Measurements from ENCODE around the gene ABCB6. TPM values are rescaled to one million over a fixed set of nuclear protein-coding genes. Genes with fewer than 3 reads are reported as not detected.
A peak's percentile ranks its signal among the peaks of the same experiment; 100 is the strongest.

The ABCB6 gene
- total RNA-seq, 2 donors from 2014 or later = 16.9 to 27.1 TPM

- no peak overlapping the region for H3K27ac ChIP-seq
- no peaks in the 10 kb centered on the region for H3K27me3 ChIP-seq
- no peak for TF ChIP-seq CTCF (IDR thresholded peaks at IDR 0.05)
- H3K9me3 ChIP-seq = no peaks in the 10 kb centered on the region
- H3K9ac ChIP-seq (ENCODE audit: low read depth in 2 of 2, low read length in 2 of 2) = peak overlapping the region in 1 of 2 donors; percentile 99
- no peak overlapping the region for H3K4me3 ChIP-seq
- intact Hi-C loops (cut with DNase I) = no loop called here
- H3K4me1 ChIP-seq = peaks cover 37% of the 10 kb centered on the region
- no peaks in the 10 kb centered on the region for H3K36me3 ChIP-seq
- DNase-seq = no peak
Observed at GRCh38 chr2:219246559-219246958, 27.8 kb upstream of the ABCB6 start.

GRCh38 chr2:219245899-219246230 lies 27.1 kb upstream of the ABCB6 start:
- no peaks in the 10 kb centered on the region for H3K27me3 ChIP-seq
- peaks cover 34% of the 10 kb centered on the region for H3K4me1 ChIP-seq
- H3K9me3 ChIP-seq = no peaks in the 10 kb centered on the region
- intact Hi-C loops (cut with DNase I) = no loop called here
- TF ChIP-seq CTCF (IDR thresholded peaks at IDR 0.05) = no peak
- H3K27ac ChIP-seq = peak overlapping the region; percentile 88
- no peaks in the 10 kb centered on the region for H3K36me3 ChIP-seq
- DNase-seq = peak; percentile 46
- peak overlapping the region; percentile 86 to 99 for H3K9ac ChIP-seq (ENCODE audit: low read depth in 2 of 2, low read length in 2 of 2)
- peak overlapping the region; percentile 73 for H3K4me3 ChIP-seq

GRCh38 chr2:219245148-219245898 lies 26.6 kb upstream of the ABCB6 start, which contains the start of the genes GLB1L and STK16:
GLB1L (minus strand) TSS chr2:219245444; CDS start chr2:219243573, 1,871 bp downstream.
STK16 (plus strand) TSS chr2:219245479; CDS start chr2:219246000, 521 bp downstream.
- no peaks in the 10 kb centered on the region for H3K9me3 ChIP-seq

GRCh38 chr2:219244789-219245147 lies 26.0 kb upstream of the ABCB6 start:
- intact Hi-C loops (cut with DNase I) = no loop called here
- Histone ChIP-seq H3K27ac (peak overlapping the region; percentile 88), H3K27me3 (no peaks in the 10 kb centered on the region), H3K4me1 (peaks cover 24% of the 10 kb centered on the region), H3K4me3 (peak overlapping the region; percentile 73), H3K9ac (ENCODE audit: low read depth in 2 of 2, low read length in 2 of 2) (peak overlapping the region; percentile 86 to 99), H3K9me3 (no peaks in the 10 kb centered on the region), H3K36me3 (no peaks in the 10 kb centered on the region)
- no peak for DNase-seq
- TF ChIP-seq CTCF (IDR thresholded peaks at IDR 0.05) = no peak

More at GRCh38 chr2:219245148-219245898, 26.6 kb upstream of the ABCB6 start, which contains the start of the genes GLB1L and STK16:
- TF ChIP-seq CTCF (IDR thresholded peaks at IDR 0.05) = no peak
- H3K27me3 ChIP-seq = no peaks in the 10 kb centered on the region
- no peaks in the 10 kb centered on the region for H3K36me3 ChIP-seq
- peak; percentile 96 for DNase-seq
- peak within 1 kb of the TSS; percentile 88 for H3K27ac ChIP-seq
- intact Hi-C loops (cut with DNase I) = no loop called here
- peaks cover 28% of the 10 kb centered on the region for H3K4me1 ChIP-seq
- H3K9ac ChIP-seq (ENCODE audit: low read depth in 2 of 2, low read length in 2 of 2) = peak within 1 kb of the TSS; percentile 86 to 99
- H3K4me3 ChIP-seq = peak within 1 kb of the TSS; percentile 73

GRCh38 chr2:219243291-219243761 lies 24.6 kb upstream of the ABCB6 start:
- peak overlapping the region; percentile 19 for H3K4me3 ChIP-seq

More at GRCh38 chr2:219243291-219243761, 24.6 kb upstream of the ABCB6 start:
- peak overlapping the region in 1 of 2 donors; percentile 55 for H3K9ac ChIP-seq (ENCODE audit: low read depth in 2 of 2, low read length in 2 of 2)
- H3K27me3 ChIP-seq = no peaks in the 10 kb centered on the region
- DNase-seq = peak; percentile 60
- no peaks in the 10 kb centered on the region for H3K36me3 ChIP-seq
- H3K9me3 ChIP-seq = no peaks in the 10 kb centered on the region
- no peak overlapping the region for H3K27ac ChIP-seq
- no peak for TF ChIP-seq CTCF (IDR thresholded peaks at IDR 0.05)
- intact Hi-C loops (cut with DNase I) = no loop called here
- H3K4me1 ChIP-seq = peaks cover 16% of the 10 kb centered on the region
